Measurements from ENCODE around the gene RSBN1. TPM values are rescaled to one million over a fixed set of nuclear protein-coding genes. Genes with fewer than 3 reads are reported as not detected.

RSBN1 gene
- total RNA-seq, 1 experiment from 2014 or later = 15.5 TPM

GRCh38 chr1:113749402-113749801 lies 62.9 kb downstream of the RSBN1 start (continued):
- TF ChIP-seq ZMAT4 (CRISPR knock-in tag; IDR thresholded peaks at IDR 0.05) (no peak), ATF1 (CRISPR knock-in tag; IDR thresholded peaks at IDR 0.05) (no peak), ZNF121 (CRISPR knock-in tag; IDR thresholded peaks at IDR 0.05) (no peak), JUN (CRISPR knock-in tag; IDR thresholded peaks at IDR 0.05) (no peak), E2F4 (CRISPR knock-in tag; IDR thresholded peaks at IDR 0.05; ENCODE audit: borderline replicate concordance, low read depth) (no peak), OVOL2 (CRISPR knock-in tag; IDR thresholded peaks at IDR 0.05; ENCODE audit: borderline replicate concordance) (no peak), NR1H2 (CRISPR knock-in tag; IDR thresholded peaks at IDR 0.05) (no peak), ZNF281 (CRISPR knock-in tag; IDR thresholded peaks at IDR 0.05) (no peak), NR3C1 (CRISPR knock-in tag; conservative IDR thresholded peaks at IDR 0.05; ENCODE audit: low read depth) (no peak), KAT7 (CRISPR knock-in tag; IDR thresholded peaks at IDR 0.05; ENCODE audit: borderline replicate concordance) (no peak), ZNF425 (CRISPR knock-in tag; conservative IDR thresholded peaks at IDR 0.05) (no peak), SMAD4 (CRISPR knock-in tag; IDR thresholded peaks at IDR 0.05) (no peak), EMX1 (CRISPR knock-in tag; IDR thresholded peaks at IDR 0.05) (no peak), ATF2 (CRISPR knock-in tag; IDR thresholded peaks at IDR 0.05; ENCODE audit: borderline replicate concordance, low read depth) (no peak)

- DNase-seq (ENCODE audit: low spot score) (no peak), ATAC-seq (no peak)
- no peak for TF ChIP-seq ARID4B (CRISPR knock-in tag; IDR thresholded peaks at IDR 0.05; ENCODE audit: borderline replicate concordance)
- TF ChIP-seq USF2 (CRISPR knock-in tag; IDR thresholded peaks at IDR 0.05) = no peak
- TF ChIP-seq E2F4 (CRISPR knock-in tag; IDR thresholded peaks at IDR 0.05; ENCODE audit: borderline replicate concordance, low read depth) = no peak
- TF ChIP-seq ZNF263 (CRISPR knock-in tag; IDR thresholded peaks at IDR 0.05; ENCODE audit: low read depth) = no peak
- TF ChIP-seq AR (CRISPR knock-in tag; IDR thresholded peaks at IDR 0.05) = no peak
- no peak for TF ChIP-seq EMX1 (CRISPR knock-in tag; IDR thresholded peaks at IDR 0.05)
- H3K27ac Mint-ChIP-seq = no peak overlapping the region
- peaks cover 31% of the 10 kb centered on the region for H3K36me3 Mint-ChIP-seq
- H3K4me3 Mint-ChIP-seq = no peak overlapping the region
- no peaks in the 10 kb centered on the region for H3K27me3 Mint-ChIP-seq (ENCODE audit: low read depth)
- H3K9me3 Mint-ChIP-seq = peaks cover 17% of the 10 kb centered on the region
- CTCF ChIA-PET = no interaction called here
- H3K4me1 Mint-ChIP-seq = no peaks in the 10 kb centered on the region
- POLR2A ChIA-PET = no interaction called here
Observed at GRCh38 chr1:113747376-113747775, 64.9 kb downstream of the RSBN1 start.
